ENCODE measurements around the gene MT1A.

DNA sequence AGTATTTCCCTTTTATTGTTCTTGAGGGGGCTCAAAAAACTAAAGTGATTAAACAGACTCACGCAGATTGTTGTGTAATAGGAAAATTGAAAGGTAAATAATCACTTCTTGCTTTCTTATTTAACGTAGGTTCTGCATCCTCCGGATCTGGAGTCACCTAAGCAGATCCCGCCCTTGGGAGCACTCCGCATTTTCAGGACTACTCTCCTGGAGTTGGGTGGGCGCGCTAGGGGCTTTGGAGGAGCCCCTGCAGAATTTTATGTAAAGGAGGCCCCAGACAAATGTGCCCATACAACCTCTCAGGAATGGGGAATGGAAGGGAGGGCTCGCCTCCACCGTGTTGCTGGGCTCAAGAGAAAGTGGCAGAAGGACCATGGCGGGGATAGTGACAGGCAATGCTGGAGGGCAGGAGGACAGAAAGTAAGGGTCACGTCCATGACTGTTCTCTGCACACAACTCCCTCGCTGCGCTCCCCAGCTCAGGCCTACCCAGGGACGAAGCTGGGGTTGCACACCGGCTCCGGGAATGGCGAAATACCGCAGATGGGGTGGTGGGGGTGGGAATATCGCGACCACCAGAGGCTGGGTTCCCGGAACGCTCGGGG, 21.8 kb upstream of the MT1A start:
- TF ChIP-seq CTCF (IDR thresholded peaks at IDR 0.05) (no peak), POLR2A (IDR thresholded peaks at IDR 0.05) (no peak)
